Psoas muscle (tissue), 8 donors: ENCODE results near the gene VANGL1. TPM values are rescaled to one million over a fixed set of nuclear protein-coding genes. Genes with fewer than 3 reads are reported as not detected.

Experiments
- ATAC-seq, 4 donors: fragments of 200-7000 bp; cut with Tn5 transposase; one replicate each; pipeline ENCODE4 v1.9.1; 2020; ENCODE audit warnings: moderate library complexity in 3 of 4, mild to moderate bottlenecking in 2 of 4
- DNase-seq, 2 donors: peaks; one replicate each; pipeline ENCODE4 v3.0.0-alpha.2; 2020
- H3K27ac ChIP-seq: fragments of 200-600 bp; one replicate; pipeline ENCODE4 v1.8.0; 2022
- H3K27me3 ChIP-seq, 3 donors: fragments of 200-600 bp in 1 of 3; one replicate each; pipeline versions ENCODE4 v1.6.1 to v1.8.0; 2013 to 2022; ENCODE audit warnings: low read length in 2 of 3, mild to moderate bottlenecking in 2 of 3, moderate library complexity in 1 of 3; ENCODE audit not compliant: insufficient read depth in 3 of 3
- H3K36me3 ChIP-seq, 2 donors: fragments of 200-600 bp in 1 of 2; one replicate each; pipeline versions ENCODE4 v1.6.1 to v1.8.0; 2013 to 2022; ENCODE audit warnings: low read depth in 1 of 2, mild to moderate bottlenecking in 1 of 2, moderate library complexity in 1 of 2; ENCODE audit not compliant: insufficient read depth in 1 of 2
- H3K4me1 ChIP-seq: fragments of 200-600 bp; one replicate; pipeline ENCODE4 v1.8.0; 2022
- H3K4me3 ChIP-seq: fragments of 200-600 bp; one replicate; pipeline ENCODE4 v1.8.0; 2022; ENCODE audit warnings: mild to moderate bottlenecking
- H3K9me3 ChIP-seq: fragments of 200-600 bp; one replicate; pipeline ENCODE4 v1.8.0; 2022
- CTCF ChIP-seq: fragments of 200-600 bp; IDR thresholded peaks from one replicate; pipeline ENCODE4 v1.8.0; 2022; ENCODE audit warnings: antibody characterized with exemption
- WGBS, 3 donors: extraction: QIAGEN DNeasy Blood & Tissue Kit; methylation state at CpG; one replicate each; pipeline versions ENCODE4 v1.1.6 to v1.1.7; 2013; 5-methylcytosine and 5-hydroxymethylcytosine counted together
- intact Hi-C, 2 donors: fragments of 100-400 bp; cut with DNase I; formaldehyde crosslinking; loops; one replicate each; pipeline versions ENCODE4 v1.11.0 to v1.14.2; 2022
- polyA plus RNA-seq, 3 donors: library from polyadenylated mRNA; stranded (reverse); fragments of 200-250 nt; gene quantifications; one replicate each; pipeline ENCODE4 v1.2.3, GENCODE V29; 2013
- total RNA-seq, 4 donors: library from RNA; stranded (reverse); fragmentation: NEBNext Ultra II Directional in 2 of 4; extraction: Animal tissue kit (Norgen Biotek cat#: 25700) in 2 of 4; gene quantifications; one replicate each; pipeline versions ENCODE4 v1.2.1 to v1.2.4, GENCODE V29; 2021 to 2023
- donor health status: healthy with polysubstance abuse.
- donor health status: DM: no; HTN: no; CAD: no; lungs with moderate emphysema.
- donor health status: Bipolar disorder and iron deficiency.
- donor health status: healthy.
- donor health status: DM: yes; HTN: yes; CAD: no.
- donor health status: DM: no; HTN: no; CAD: no.
- donor health status: DM: no; HTN: no; CAD: no.
- donor health status: DM: yes; HTN: yes; CAD: no.

Gene VANGL1
- total and polyA plus RNA-seq, 7 donors: 0.48 to 2.4 (median 1.2) TPM

DNA sequence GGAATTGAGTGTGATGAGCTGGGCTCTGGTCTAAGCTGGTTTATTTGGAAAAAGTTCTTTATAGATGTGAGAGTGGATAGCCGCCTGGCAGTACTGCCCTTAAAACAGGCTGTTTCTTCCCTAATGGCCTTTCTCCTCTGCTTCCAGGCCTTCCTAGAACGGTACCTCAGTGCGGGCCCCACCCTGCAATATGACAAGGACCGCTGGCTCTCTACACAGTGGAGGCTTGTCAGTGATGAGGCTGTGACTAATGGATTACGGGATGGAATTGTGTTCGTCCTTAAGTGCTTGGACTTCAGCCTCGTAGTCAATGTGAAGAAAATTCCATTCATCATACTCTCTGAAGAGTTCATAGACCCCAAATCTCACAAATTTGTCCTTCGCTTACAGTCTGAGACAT, 49.2 kb downstream of the VANGL1 start:
- Histone ChIP-seq H3K27me3 (peaks cover 0 to 4% (median 0%) of the 10 kb centered on the region in 3 donors), H3K27ac (no peak overlapping the region), H3K36me3 (peaks cover 3 to 30% of the 10 kb centered on the region in 2 donors), H3K4me1 (no peaks in the 10 kb centered on the region), H3K9me3 (no peaks in the 10 kb centered on the region), H3K4me3 (no peak overlapping the region)
- 87 to 90% (median 90%) methylated on average over 8 of the region's 8 CpGs for WGBS, 3 donors
- ATAC-seq: no peak
- TF ChIP-seq CTCF: no peak
- DNase-seq: no peak
- intact Hi-C loops: no loop called here

GRCh38 chr1:115692224-115692623, 50.5 kb downstream of the VANGL1 start:
- DNase-seq (no peak), ATAC-seq (no peak)
- H3K4me1 ChIP-seq: no peaks in the 10 kb centered on the region
- no peak overlapping the region for H3K27ac ChIP-seq
- H3K36me3 ChIP-seq: peaks cover 3 to 18% of the 10 kb centered on the region in 2 donors
- no peak for TF ChIP-seq CTCF
- no peaks in the 10 kb centered on the region for H3K9me3 ChIP-seq
- no peak overlapping the region for H3K4me3 ChIP-seq
- WGBS, 3 donors: 73 to 86% (median 76%) methylated on average over 4 of the region's 4 CpGs
- H3K27me3 ChIP-seq: peaks cover 0 to 4% (median 0%) of the 10 kb centered on the region in 3 donors
- intact Hi-C loops: no loop called here

GRCh38 chr1:115694805-115695204, 53.0 kb downstream of the VANGL1 start:
- H3K4me3 ChIP-seq: no peak overlapping the region
- TF ChIP-seq CTCF: no peak
- H3K36me3 ChIP-seq: peaks cover 3 to 22% of the 10 kb centered on the region in 2 donors
- H3K9me3 ChIP-seq: no peaks in the 10 kb centered on the region
- peaks cover 0 to 4% (median 0%) of the 10 kb centered on the region in 3 donors for H3K27me3 ChIP-seq
- DNase-seq: no peak
- no peak for ATAC-seq
- intact Hi-C loops: no loop called here
- 82 to 91% (median 86%) methylated on average over 3 of the region's 3 CpGs for WGBS, 3 donors
- no peak overlapping the region for H3K27ac ChIP-seq
- no peaks in the 10 kb centered on the region for H3K4me1 ChIP-seq

- WGBS, 3 donors: 82 to 85% (median 83%) methylated on average over 1 of the region's 1 CpG
- TF ChIP-seq CTCF: no peak
Measured at GRCh38 chr1:115697619-115698018, 55.8 kb downstream of the VANGL1 start.

DNA sequence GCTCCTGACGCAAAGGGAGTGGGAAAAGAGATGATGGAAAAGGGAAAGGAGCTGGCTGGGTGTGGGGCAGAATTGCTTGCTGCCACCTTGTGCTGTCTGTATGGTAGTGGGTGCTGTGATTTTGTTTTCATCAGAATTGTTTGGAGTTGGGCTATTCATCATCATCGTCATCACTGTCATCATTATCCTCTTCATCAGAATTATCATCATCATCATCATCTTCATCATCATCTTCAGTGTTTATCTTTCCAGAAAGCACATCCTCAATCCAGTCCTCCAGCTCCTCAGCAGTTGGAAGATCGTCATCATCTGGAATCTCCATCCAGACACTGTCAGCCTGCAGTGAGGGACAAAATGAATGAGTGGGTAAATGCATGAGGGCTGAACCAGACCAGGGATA, 59.3 kb downstream of the VANGL1 start:
- intact Hi-C loops: no loop called here
- no peak for TF ChIP-seq CTCF
- Histone ChIP-seq H3K9me3 (no peaks in the 10 kb centered on the region), H3K4me1 (no peaks in the 10 kb centered on the region), H3K36me3 (peaks cover 0 to 57% of the 10 kb centered on the region in 2 donors), H3K27ac (no peak overlapping the region), H3K27me3 (no peaks in the 10 kb centered on the region), H3K4me3 (no peak overlapping the region)
- ATAC-seq (no peak), DNase-seq (no peak)
- WGBS, 3 donors: 67 to 92% (median 82%) methylated on average over 3 of the region's 3 CpGs

More at GRCh38 chr1:115697619-115698018, 55.8 kb downstream of the VANGL1 start:
- intact Hi-C loops: no loop called here
- Histone ChIP-seq H3K27me3 (no peaks in the 10 kb centered on the region), H3K4me1 (no peaks in the 10 kb centered on the region), H3K4me3 (no peak overlapping the region), H3K27ac (no peak overlapping the region), H3K9me3 (no peaks in the 10 kb centered on the region), H3K36me3 (peaks cover 0 to 30% of the 10 kb centered on the region in 2 donors)
- ATAC-seq: peak in 1 of 4 donors; percentile 32
- DNase-seq: no peak
